ENCODE results near the gene CIROP.

GRCh38 chr14:23128969-23129758 is 24.4 kb upstream of the CIROP start:
- TF ChIP-seq POLR2A (IDR thresholded peaks at IDR 0.05; ENCODE audit: low read depth, low read length) (no peak), POLR2AphosphoS5 (IDR thresholded peaks at IDR 0.05; ENCODE audit: low read depth, low read length) (no peak), TAF1 (IDR thresholded peaks at IDR 0.05; ENCODE audit: borderline replicate concordance, low read depth, low read length) (no peak)
